HG02973 (cell line): ENCODE results near the gene TRDN.

Experiments
- ATAC-seq: cut with Tn5 transposase; IDR thresholded peaks from one replicate; pipeline ENCODE4 v1.9.1; 2021; ENCODE audit warnings: moderate library complexity; ENCODE audit not compliant: unreplicated experiment

Gene TRDN

GRCh38 chr6:123189816-123190215 lies 446.9 kb downstream of the TRDN start:
- ATAC-seq = no peak

GRCh38 chr6:123182998-123183397 lies 453.8 kb downstream of the TRDN start:
- ATAC-seq = no peak

- no peak for ATAC-seq
Observed at GRCh38 chr6:123176706-123177105, 460.0 kb downstream of the TRDN start.

GRCh38 chr6:123171341-123172115 lies 465.2 kb downstream of the TRDN start:
- ATAC-seq = no peak

- ATAC-seq = no peak
Observed at GRCh38 chr6:123169774-123170095, 467.0 kb downstream of the TRDN start.

- ATAC-seq = no peak
Observed at GRCh38 chr6:123168892-123169773, 467.6 kb downstream of the TRDN start.

GRCh38 chr6:123168466-123168865 lies 468.3 kb downstream of the TRDN start:
- no peak for ATAC-seq
